Measurements from ENCODE around the gene OTP.

GRCh38 chr5:77616920-77617319, 21.6 kb downstream of the OTP start:
- TF ChIP-seq, protein P1, sequence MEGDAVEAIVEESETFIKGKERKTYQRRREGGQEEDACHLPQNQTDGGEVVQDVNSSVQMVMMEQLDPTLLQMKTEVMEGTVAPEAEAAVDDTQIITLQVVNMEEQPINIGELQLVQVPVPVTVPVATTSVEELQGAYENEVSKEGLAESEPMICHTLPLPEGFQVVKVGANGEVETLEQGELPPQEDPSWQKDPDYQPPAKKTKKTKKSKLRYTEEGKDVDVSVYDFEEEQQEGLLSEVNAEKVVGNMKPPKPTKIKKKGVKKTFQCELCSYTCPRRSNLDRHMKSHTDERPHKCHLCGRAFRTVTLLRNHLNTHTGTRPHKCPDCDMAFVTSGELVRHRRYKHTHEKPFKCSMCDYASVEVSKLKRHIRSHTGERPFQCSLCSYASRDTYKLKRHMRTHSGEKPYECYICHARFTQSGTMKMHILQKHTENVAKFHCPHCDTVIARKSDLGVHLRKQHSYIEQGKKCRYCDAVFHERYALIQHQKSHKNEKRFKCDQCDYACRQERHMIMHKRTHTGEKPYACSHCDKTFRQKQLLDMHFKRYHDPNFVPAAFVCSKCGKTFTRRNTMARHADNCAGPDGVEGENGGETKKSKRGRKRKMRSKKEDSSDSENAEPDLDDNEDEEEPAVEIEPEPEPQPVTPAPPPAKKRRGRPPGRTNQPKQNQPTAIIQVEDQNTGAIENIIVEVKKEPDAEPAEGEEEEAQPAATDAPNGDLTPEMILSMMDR (IDR thresholded peaks at IDR 0.05; ENCODE audit: low read depth, low read length) = no peak
- TF ChIP-seq EZH2phosphoT487 (IDR thresholded peaks at IDR 0.05; ENCODE audit: low read depth) = no peak

Data from OCI-LY3 (cell line).